Heart left ventricle (tissue), 16 donors: ENCODE results near the gene SRGAP3. TPM values are rescaled to one million over a fixed set of nuclear protein-coding genes. Genes with fewer than 3 reads are reported as not detected.
A peak's percentile ranks its signal among the peaks of the same experiment; 100 is the strongest.

Experiments
- ATAC-seq, 4 donors: fragments of 200-7000 bp; cut with Tn5 transposase; one replicate each; pipeline ENCODE4 v1.9.1; 2020 to 2022; ENCODE audit warnings: moderate library complexity in 4 of 4, mild to moderate bottlenecking in 3 of 4, moderate number of reproducible peaks in 1 of 4
- DNase-seq, 5 donors: peaks; one replicate each; pipeline ENCODE4 v3.0.0-alpha.2; 2020
- H3K27ac ChIP-seq, 12 donors: fragments of 200-600 bp; sonication (generic) in 4 of 12; one replicate each; pipeline versions ENCODE4 v1.5.0 to v1.8.0; 2016 to 2022; ENCODE audit warnings: mild to moderate bottlenecking in 2 of 12
- H3K27me3 ChIP-seq, 9 donors: fragments of 200-600 bp; sonication (generic) in 2 of 9; one replicate each; pipeline versions ENCODE4 v1.5.1 to v1.8.0; 2016 to 2022; ENCODE audit warnings: mild to moderate bottlenecking in 3 of 9
- H3K36me3 ChIP-seq, 9 donors: fragments of 200-600 bp; sonication (generic) in 2 of 9; one replicate each; pipeline versions ENCODE4 v1.5.0 to v1.8.0; 2018 to 2022; ENCODE audit warnings: mild to moderate bottlenecking in 2 of 9
- H3K4me1 ChIP-seq, 12 donors: fragments of 200-600 bp; sonication (generic) in 4 of 12; one replicate each; pipeline versions ENCODE4 v1.5.0 to v1.8.0; 2016 to 2022; ENCODE audit warnings: mild to moderate bottlenecking in 3 of 12
- H3K4me3 ChIP-seq, 12 donors: fragments of 200-600 bp; sonication (generic) in 4 of 12; one replicate each; pipeline versions ENCODE4 v1.5.0 to v1.8.0; 2017 to 2022; ENCODE audit warnings: mild to moderate bottlenecking in 9 of 12, moderate library complexity in 4 of 12
- H3K9me3 ChIP-seq, 12 donors: fragments of 200-600 bp; sonication (generic) in 4 of 12; one replicate each; pipeline versions ENCODE4 v1.5.0 to v1.8.0; 2016 to 2022; ENCODE audit warnings: mild to moderate bottlenecking in 1 of 12
- POLR2A ChIP-seq, 2 donors: fragments of 450-650 bp; IDR thresholded peaks; one replicate each; pipeline ENCODE4 v1.6.1; 2017; ENCODE audit warnings: antibody characterized with exemption in 2 of 2, mild to moderate bottlenecking in 2 of 2, moderate library complexity in 2 of 2
- WGBS, 4 donors: extraction: QIAGEN DNeasy Blood & Tissue Kit in 2 of 4; methylation state at CpG; one replicate each; pipeline versions ENCODE4 v1.1.5 to v1.1.7; 2013 to 2018; 5-methylcytosine and 5-hydroxymethylcytosine counted together
- intact Hi-C, 10 donors: fragments of 100-400 bp; cut with DNase I; formaldehyde crosslinking; loops; one replicate each; pipeline versions ENCODE4 v1.11.1 to v1.14.2; 2022
- polyA plus RNA-seq, 2 donors: library from polyadenylated mRNA; stranded (reverse); fragments of 200-250 nt; gene quantifications; one replicate each; pipeline ENCODE4 v1.2.3, GENCODE V29; 2013
- total RNA-seq, 9 donors: library from RNA; depleted of rRNA in 2 of 9; stranded (reverse); fragments of >200 nt in 2 of 9; fragmentation: NEBNext Ultra II Directional in 3 of 9; extraction: Animal tissue kit (Norgen Biotek cat#: 25700) in 3 of 9; gene quantifications; one replicate each; pipeline versions ENCODE4 v1.1.0 to v1.2.4, GENCODE V29; 2016 to 2023
- TF ChIP-seq, protein P1 (sequence below), 12 donors: fragments of 200-600 bp; sonication (generic) in 4 of 12; IDR thresholded peaks; one replicate each; pipeline versions ENCODE4 v1.5.0 to v1.8.0; 2018 to 2022; ENCODE audit warnings: antibody characterized with exemption in 12 of 12, mild to moderate bottlenecking in 5 of 12
- donor health status: ischemic (EF 13 %, LVEDD 7.1; RV severe dilation, severe dysfunction).
- donor health status: healthy with polysubstance abuse.
- donor health status: DM: no; HTN: yes; CAD: no.
- donor health status: DM: no; HTN: no; CAD: no.
- donor health status: ischemic (EF 25% LVEDD 6.9; RV normal size, moderate dysfunction).
- donor health status: ischemic (EF 25% LVEDD 5.7; RV mildly dilated, moderate dysfunction).
- donor health status: healthy.
- donor health status: DM: yes; HTN: yes; CAD: no.
- donor health status: ischemic (EF 35%, LVEDD 5.7; RV mildly dilated, moderate dysfunction).
- donor health status: nonischemic (EF 11% LVEDD 7.7; RV severe dilation, severe dysfunction).
- donor health status: DM: yes; HTN: yes; CAD: no.
- donor health status: PGD.
- donor health status: ischemic (EF 29% LVEDD 5.4; RV normal size, mild dysfunction).
- donor health status: nonischemic (EF 23%, LVEDD 6.1; RV moderate dilation, normal function).

Gene SRGAP3
- total and polyA plus RNA-seq, 11 donors, result 1.4 to 16.8 (median 9.0) TPM

GRCh38 chr3:9019259-9019961, 230.0 kb downstream of the SRGAP3 start:
- 44 to 58% (median 51%) methylated on average over 5 of the region's 5 CpGs for WGBS, 4 donors
- H3K27me3 ChIP-seq, result no peaks in the 10 kb centered on the region
- no peak overlapping the region for H3K27ac ChIP-seq
- TF ChIP-seq POLR2A (IDR thresholded peaks at IDR 0.05), result no peak
- TF ChIP-seq, protein P1, sequence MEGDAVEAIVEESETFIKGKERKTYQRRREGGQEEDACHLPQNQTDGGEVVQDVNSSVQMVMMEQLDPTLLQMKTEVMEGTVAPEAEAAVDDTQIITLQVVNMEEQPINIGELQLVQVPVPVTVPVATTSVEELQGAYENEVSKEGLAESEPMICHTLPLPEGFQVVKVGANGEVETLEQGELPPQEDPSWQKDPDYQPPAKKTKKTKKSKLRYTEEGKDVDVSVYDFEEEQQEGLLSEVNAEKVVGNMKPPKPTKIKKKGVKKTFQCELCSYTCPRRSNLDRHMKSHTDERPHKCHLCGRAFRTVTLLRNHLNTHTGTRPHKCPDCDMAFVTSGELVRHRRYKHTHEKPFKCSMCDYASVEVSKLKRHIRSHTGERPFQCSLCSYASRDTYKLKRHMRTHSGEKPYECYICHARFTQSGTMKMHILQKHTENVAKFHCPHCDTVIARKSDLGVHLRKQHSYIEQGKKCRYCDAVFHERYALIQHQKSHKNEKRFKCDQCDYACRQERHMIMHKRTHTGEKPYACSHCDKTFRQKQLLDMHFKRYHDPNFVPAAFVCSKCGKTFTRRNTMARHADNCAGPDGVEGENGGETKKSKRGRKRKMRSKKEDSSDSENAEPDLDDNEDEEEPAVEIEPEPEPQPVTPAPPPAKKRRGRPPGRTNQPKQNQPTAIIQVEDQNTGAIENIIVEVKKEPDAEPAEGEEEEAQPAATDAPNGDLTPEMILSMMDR (IDR thresholded peaks at IDR 0.05), result no peak
- peaks cover 0 to 4% (median 0%) of the 10 kb centered on the region in 9 donors for H3K36me3 ChIP-seq
- no peak overlapping the region for H3K4me3 ChIP-seq
- no peaks in the 10 kb centered on the region for H3K9me3 ChIP-seq
- intact Hi-C loops, result no loop called here
- peaks cover 0 to 35% (median 9%) of the 10 kb centered on the region in 12 donors for H3K4me1 ChIP-seq
- peak; percentile 64 to 75 (median 71) for ATAC-seq
- no peak for DNase-seq

GRCh38 chr3:9015250-9015649, 234.2 kb downstream of the SRGAP3 start:
- TF ChIP-seq, protein P1 (IDR thresholded peaks at IDR 0.05), result no peak
- no peak for TF ChIP-seq POLR2A (IDR thresholded peaks at IDR 0.05)
- no peaks in the 10 kb centered on the region for H3K27me3 ChIP-seq
- no peak for DNase-seq
- 86 to 96% (median 90%) methylated on average over 7 of the region's 7 CpGs for WGBS, 4 donors
- H3K4me3 ChIP-seq, result no peak overlapping the region
- H3K4me1 ChIP-seq, result peaks cover 0 to 21% (median 5%) of the 10 kb centered on the region in 12 donors
- no peaks in the 10 kb centered on the region for H3K9me3 ChIP-seq
- no peak overlapping the region for H3K27ac ChIP-seq
- no peak for ATAC-seq
- intact Hi-C loops, result no loop called here
- peaks cover 0 to 13% (median 2%) of the 10 kb centered on the region in 9 donors for H3K36me3 ChIP-seq

DNA sequence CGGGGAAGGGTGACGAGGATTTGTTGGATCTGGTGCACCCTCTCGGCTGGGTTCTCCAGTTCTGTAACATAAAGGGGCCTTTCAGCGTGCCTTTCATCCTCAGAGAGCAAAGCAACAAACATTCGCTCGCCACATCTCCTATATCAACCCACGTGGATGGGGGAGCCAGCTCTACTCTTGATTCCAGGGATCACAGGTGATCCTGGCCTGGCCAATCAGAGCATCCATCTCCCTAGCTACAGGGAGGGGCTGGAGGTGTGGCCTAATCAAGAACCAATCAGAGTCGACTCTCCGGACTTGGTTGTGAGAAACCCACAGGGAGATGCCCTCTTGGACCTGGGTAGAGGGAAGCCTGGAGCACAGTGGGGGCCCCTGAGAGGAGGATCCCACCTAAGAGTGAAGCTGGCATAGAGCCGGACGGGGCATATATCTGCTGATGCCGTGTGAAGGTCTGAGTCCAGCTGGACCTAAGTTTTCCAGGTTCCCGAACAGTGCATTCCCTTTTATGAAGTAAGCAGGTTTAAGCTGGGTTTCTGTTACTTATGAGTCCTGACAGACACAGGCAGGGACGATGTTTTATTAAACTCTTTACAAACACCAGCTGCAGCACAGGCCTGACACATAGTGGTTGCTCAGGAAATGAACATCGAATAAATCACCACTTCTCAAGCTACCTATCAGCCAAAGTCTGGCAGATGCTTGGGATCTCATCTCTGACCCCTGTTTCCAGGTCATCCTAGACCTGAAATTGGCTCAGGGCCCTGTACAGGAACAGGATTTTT, 235.5 kb downstream of the SRGAP3 start:
- Histone ChIP-seq H3K9me3 (no peaks in the 10 kb centered on the region), H3K27ac (no peak overlapping the region), H3K4me3 (no peak overlapping the region), H3K27me3 (no peaks in the 10 kb centered on the region), H3K36me3 (peaks cover 0 to 20% (median 6%) of the 10 kb centered on the region in 9 donors), H3K4me1 (peaks cover 0 to 8% (median 0%) of the 10 kb centered on the region in 12 donors)
- TF ChIP-seq, protein P1 (IDR thresholded peaks at IDR 0.05), result peak in 2 of 12 donors; percentile 9 to 13
- no peak for TF ChIP-seq POLR2A (IDR thresholded peaks at IDR 0.05)
- ATAC-seq (no peak), DNase-seq (no peak)
- 80 to 90% (median 88%) methylated on average over 15 of the region's 15 CpGs for WGBS, 4 donors
- intact Hi-C loops, result no loop called here

DNA sequence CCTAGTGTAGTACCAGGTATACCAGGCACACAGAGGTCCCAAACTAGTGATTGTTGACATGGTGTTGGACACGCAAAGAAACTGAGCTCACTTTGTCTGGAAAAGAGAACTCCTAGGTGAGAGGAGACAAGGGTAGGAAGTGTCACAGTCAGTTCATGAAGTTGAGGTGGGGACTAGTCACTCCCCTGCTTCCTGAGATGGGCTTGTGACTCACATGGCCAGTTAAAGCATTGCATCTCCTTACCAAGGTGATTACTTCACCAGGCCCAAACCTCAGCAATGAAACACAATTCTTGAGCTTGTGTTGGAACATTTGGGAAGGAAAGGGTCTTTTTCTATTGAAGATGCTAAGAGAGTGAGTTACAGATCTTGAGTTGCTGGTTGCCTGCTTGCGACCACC, 236.9 kb downstream of the SRGAP3 start:
- Histone ChIP-seq H3K36me3 (peaks cover 0 to 20% (median 6%) of the 10 kb centered on the region in 9 donors), H3K27me3 (no peaks in the 10 kb centered on the region), H3K4me1 (no peaks in the 10 kb centered on the region), H3K4me3 (no peak overlapping the region), H3K27ac (no peak overlapping the region), H3K9me3 (no peaks in the 10 kb centered on the region)
- intact Hi-C loops, result no loop called here
- 82 to 98% (median 96%) methylated on average over 2 of the region's 2 CpGs for WGBS, 4 donors
- DNase-seq (no peak), ATAC-seq (no peak)
- TF ChIP-seq, protein P1 (IDR thresholded peaks at IDR 0.05), result no peak
- no peak for TF ChIP-seq POLR2A (IDR thresholded peaks at IDR 0.05)
